Parathyroid adenoma (tissue), 2 donors: ENCODE data around the gene HMGN2.

ENCODE experiments used
- H2AFZ ChIP-seq: fragments of 300-600 bp; sonication (generic); one replicate; pipeline ENCODE4 v1.7.0; 2017; ENCODE audit warnings: antibody characterized with exemption, mild to moderate bottlenecking
- H3K27ac ChIP-seq: fragments of 300-600 bp; sonication (generic); one replicate; pipeline ENCODE4 v1.7.0; 2017
- H3K27me3 ChIP-seq: fragments of 300-600 bp; sonication (generic); one replicate; pipeline ENCODE4 v1.7.0; 2017; ENCODE audit warnings: low read length; ENCODE audit not compliant: control insufficient read depth, insufficient read depth
- H3K36me3 ChIP-seq: fragments of 300-600 bp; sonication (generic); one replicate; pipeline ENCODE4 v1.7.0; 2017; ENCODE audit warnings: low read length; ENCODE audit not compliant: control insufficient read depth, insufficient read depth
- H3K4me1 ChIP-seq: fragments of 300-600 bp; sonication (generic); one replicate; pipeline ENCODE4 v1.7.0; 2017; ENCODE audit warnings: control low read depth
- H3K4me2 ChIP-seq: fragments of 300-600 bp; sonication (generic); one replicate; pipeline ENCODE4 v1.7.0; 2017; ENCODE audit warnings: low read length
- H3K4me3 ChIP-seq: fragments of 300-600 bp; sonication (generic); one replicate; pipeline ENCODE4 v1.7.0; 2017; ENCODE audit warnings: low read depth, low read length
- H3K79me2 ChIP-seq: fragments of 300-600 bp; sonication (generic); one replicate; pipeline ENCODE4 v1.7.0; 2017; ENCODE audit warnings: control low read depth
- H3K9ac ChIP-seq: fragments of 300-600 bp; sonication (generic); one replicate; pipeline ENCODE4 v1.7.0; 2017; ENCODE audit warnings: mild to moderate bottlenecking
- H3K9me3 ChIP-seq: fragments of 300-600 bp; sonication (generic); one replicate; pipeline ENCODE4 v1.7.0; 2017; ENCODE audit warnings: low read length; ENCODE audit not compliant: control insufficient read depth
- TF ChIP-seq, protein P1 (sequence below): fragments of 300-600 bp; sonication (generic); IDR thresholded peaks from one replicate; pipeline ENCODE4 v1.7.0; 2017; ENCODE audit warnings: antibody characterized with exemption, mild to moderate bottlenecking
- donor health status: primary hyperparathyroidism.

Gene HMGN2

DNA sequence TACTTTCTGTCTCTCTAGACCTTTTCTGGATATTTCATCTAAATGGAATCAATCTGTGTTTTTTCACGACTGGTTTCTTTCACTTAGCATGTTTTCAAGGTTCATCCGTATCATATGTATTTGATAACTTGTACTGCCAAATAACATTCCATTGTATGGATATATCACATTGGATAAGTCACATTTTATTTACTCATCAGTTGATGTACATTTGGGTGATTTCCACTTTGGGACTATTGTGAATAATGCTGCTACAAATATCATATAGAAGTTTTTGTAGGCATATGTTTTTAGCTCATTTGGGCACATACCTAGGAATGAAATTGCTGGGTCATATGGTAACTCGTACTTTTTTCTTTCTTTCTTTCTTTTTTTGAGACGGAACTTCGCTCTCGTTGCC, 6.7 kb downstream of the HMGN2 start:
- Histone ChIP-seq H3K36me3 (no peaks in the 10 kb centered on the region), H3K9me3 (no peaks in the 10 kb centered on the region)

DNA sequence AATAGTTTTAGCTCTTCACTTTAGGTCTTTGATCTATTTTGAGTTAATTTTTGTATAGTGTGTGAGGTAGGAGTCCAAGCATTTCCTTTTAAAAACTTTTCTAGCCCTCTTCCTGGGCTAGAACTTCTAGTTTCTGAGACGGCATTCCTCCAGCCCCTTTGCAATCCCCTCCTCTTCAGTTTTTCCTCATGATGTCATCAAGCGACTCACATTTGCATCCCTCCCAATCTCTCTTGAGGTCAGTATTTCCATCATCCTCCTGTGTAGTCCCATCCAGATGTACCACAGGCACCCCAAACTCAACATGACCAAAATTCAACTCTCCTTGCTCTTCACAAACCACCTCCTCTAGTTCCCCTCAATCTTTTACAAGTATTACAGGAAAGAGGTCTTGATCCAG, 10.7 kb downstream of the HMGN2 start:
- H3K4me3 ChIP-seq = no peak overlapping the region
- no peak overlapping the region for H3K27ac ChIP-seq
- H3K79me2 ChIP-seq = no peaks in the 10 kb centered on the region
- H3K4me2 ChIP-seq = no peak overlapping the region
- no peak overlapping the region for H3K9ac ChIP-seq
- no peaks in the 10 kb centered on the region for H3K9me3 ChIP-seq
- H3K36me3 ChIP-seq = no peaks in the 10 kb centered on the region
- no peaks in the 10 kb centered on the region for H3K4me1 ChIP-seq
- H3K27me3 ChIP-seq = no peaks in the 10 kb centered on the region
- no peak overlapping the region for H2AFZ ChIP-seq
- TF ChIP-seq, protein P1, sequence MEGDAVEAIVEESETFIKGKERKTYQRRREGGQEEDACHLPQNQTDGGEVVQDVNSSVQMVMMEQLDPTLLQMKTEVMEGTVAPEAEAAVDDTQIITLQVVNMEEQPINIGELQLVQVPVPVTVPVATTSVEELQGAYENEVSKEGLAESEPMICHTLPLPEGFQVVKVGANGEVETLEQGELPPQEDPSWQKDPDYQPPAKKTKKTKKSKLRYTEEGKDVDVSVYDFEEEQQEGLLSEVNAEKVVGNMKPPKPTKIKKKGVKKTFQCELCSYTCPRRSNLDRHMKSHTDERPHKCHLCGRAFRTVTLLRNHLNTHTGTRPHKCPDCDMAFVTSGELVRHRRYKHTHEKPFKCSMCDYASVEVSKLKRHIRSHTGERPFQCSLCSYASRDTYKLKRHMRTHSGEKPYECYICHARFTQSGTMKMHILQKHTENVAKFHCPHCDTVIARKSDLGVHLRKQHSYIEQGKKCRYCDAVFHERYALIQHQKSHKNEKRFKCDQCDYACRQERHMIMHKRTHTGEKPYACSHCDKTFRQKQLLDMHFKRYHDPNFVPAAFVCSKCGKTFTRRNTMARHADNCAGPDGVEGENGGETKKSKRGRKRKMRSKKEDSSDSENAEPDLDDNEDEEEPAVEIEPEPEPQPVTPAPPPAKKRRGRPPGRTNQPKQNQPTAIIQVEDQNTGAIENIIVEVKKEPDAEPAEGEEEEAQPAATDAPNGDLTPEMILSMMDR = no peak

More for the DNA sequence above, 6.7 kb downstream of the HMGN2 start:
- H3K27me3 ChIP-seq = no peaks in the 10 kb centered on the region
- H3K9ac ChIP-seq = no peak overlapping the region
- TF ChIP-seq, protein P1 = no peak
- no peak overlapping the region for H2AFZ ChIP-seq
- H3K4me2 ChIP-seq = no peak overlapping the region
- no peaks in the 10 kb centered on the region for H3K79me2 ChIP-seq
- H3K4me1 ChIP-seq = no peaks in the 10 kb centered on the region
- no peak overlapping the region for H3K4me3 ChIP-seq
- H3K27ac ChIP-seq = no peak overlapping the region

DNA sequence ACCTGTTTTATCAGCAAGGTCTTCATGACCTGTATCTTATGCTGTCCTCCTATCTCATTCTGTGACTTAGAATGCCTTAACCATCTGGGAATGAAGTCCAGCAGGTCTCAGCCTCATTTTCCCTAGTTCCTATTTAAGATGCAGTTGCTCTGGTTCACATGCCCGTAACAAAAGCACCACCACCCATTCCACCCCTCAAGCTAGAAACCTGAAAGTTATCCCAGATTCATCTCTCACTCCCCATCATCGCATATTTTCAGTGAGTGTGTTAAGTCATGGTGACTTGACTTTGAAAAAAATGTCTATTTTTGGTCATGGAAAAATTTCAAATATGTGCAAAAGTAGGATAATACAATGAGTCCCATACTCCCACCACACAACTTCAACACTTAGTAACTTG, 11.7 kb downstream of the HMGN2 start:
- H3K79me2 ChIP-seq = no peaks in the 10 kb centered on the region
- no peaks in the 10 kb centered on the region for H3K27me3 ChIP-seq
- no peak overlapping the region for H3K4me3 ChIP-seq
- no peak overlapping the region for H3K9ac ChIP-seq
- H3K4me2 ChIP-seq = no peak overlapping the region
- no peaks in the 10 kb centered on the region for H3K36me3 ChIP-seq
- H3K27ac ChIP-seq = no peak overlapping the region
- H3K4me1 ChIP-seq = no peaks in the 10 kb centered on the region
- H3K9me3 ChIP-seq = no peaks in the 10 kb centered on the region
- no peak overlapping the region for H2AFZ ChIP-seq
- TF ChIP-seq, protein P1 = no peak

DNA sequence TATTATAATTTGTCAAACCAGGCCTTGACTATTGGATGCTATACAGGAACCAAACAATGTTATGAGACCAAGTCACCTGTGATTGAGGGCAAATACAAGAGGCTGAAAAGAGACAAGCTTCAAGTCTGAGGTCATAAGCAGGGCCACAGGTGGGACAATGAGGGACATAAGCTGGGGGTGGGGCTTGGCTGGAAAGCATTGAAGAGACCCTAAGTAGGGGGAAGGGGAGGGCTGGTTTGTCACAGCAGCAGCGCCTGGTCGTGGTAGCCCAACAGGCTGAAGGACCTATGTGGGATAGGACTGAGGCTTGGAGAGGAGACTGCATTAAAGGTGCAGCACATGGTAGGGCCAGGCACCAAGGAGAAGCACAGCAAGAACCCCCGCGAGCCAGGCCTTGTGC, 17.9 kb downstream of the HMGN2 start:
- Histone ChIP-seq H3K27ac (no peak overlapping the region), H3K27me3 (no peaks in the 10 kb centered on the region), H2AFZ (no peak overlapping the region), H3K4me3 (no peak overlapping the region), H3K9ac (no peak overlapping the region), H3K4me1 (no peaks in the 10 kb centered on the region), H3K79me2 (no peaks in the 10 kb centered on the region), H3K9me3 (no peaks in the 10 kb centered on the region), H3K4me2 (no peak overlapping the region), H3K36me3 (no peaks in the 10 kb centered on the region)
- TF ChIP-seq, protein P1 = no peak

DNA sequence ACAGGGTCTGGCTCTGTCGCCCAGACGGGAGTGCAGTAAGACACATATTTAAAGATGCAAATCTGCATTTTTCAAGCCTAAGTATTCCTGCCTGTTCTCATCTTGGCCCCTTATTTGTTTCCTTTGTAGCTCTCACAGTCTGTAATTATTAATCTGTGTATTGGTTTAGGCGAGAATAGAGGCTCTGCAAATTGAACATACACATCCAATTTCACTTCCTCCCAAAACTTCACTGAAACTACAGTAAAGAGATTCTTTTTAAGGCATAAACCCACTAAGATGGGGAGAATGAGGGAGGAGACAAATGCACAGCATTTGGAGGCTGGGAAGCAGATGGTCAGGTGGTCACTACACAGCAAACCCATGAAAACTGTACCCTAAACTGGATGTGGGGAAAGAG, 21.0 kb downstream of the HMGN2 start:
- Histone ChIP-seq H3K27me3 (no peaks in the 10 kb centered on the region), H3K36me3 (no peaks in the 10 kb centered on the region), H3K27ac (no peak overlapping the region), H2AFZ (no peak overlapping the region), H3K4me3 (no peak overlapping the region), H3K4me2 (no peak overlapping the region), H3K79me2 (no peaks in the 10 kb centered on the region), H3K4me1 (no peaks in the 10 kb centered on the region), H3K9me3 (no peaks in the 10 kb centered on the region), H3K9ac (no peak overlapping the region)
- TF ChIP-seq, protein P1 = no peak
